Heart left ventricle (tissue), 16 donors: ENCODE data around the gene IRS1. TPM values are rescaled to one million over a fixed set of nuclear protein-coding genes. Genes with fewer than 3 reads are reported as not detected.

Source experiments
- ATAC-seq, 4 donors: fragments of 200-7000 bp; cut with Tn5 transposase; one replicate each; pipeline ENCODE4 v1.9.1; 2020 to 2022; ENCODE audit warnings: moderate library complexity in 4 of 4, mild to moderate bottlenecking in 3 of 4, moderate number of reproducible peaks in 1 of 4
- DNase-seq, 5 donors: peaks; one replicate each; pipeline ENCODE4 v3.0.0-alpha.2; 2020
- H3K27ac ChIP-seq, 12 donors: fragments of 200-600 bp; sonication (generic) in 4 of 12; one replicate each; pipeline versions ENCODE4 v1.5.0 to v1.8.0; 2016 to 2022; ENCODE audit warnings: mild to moderate bottlenecking in 2 of 12
- H3K27me3 ChIP-seq, 9 donors: fragments of 200-600 bp; sonication (generic) in 2 of 9; one replicate each; pipeline versions ENCODE4 v1.5.1 to v1.8.0; 2016 to 2022; ENCODE audit warnings: mild to moderate bottlenecking in 3 of 9
- H3K36me3 ChIP-seq, 9 donors: fragments of 200-600 bp; sonication (generic) in 2 of 9; one replicate each; pipeline versions ENCODE4 v1.5.0 to v1.8.0; 2018 to 2022; ENCODE audit warnings: mild to moderate bottlenecking in 2 of 9
- H3K4me1 ChIP-seq, 12 donors: fragments of 200-600 bp; sonication (generic) in 4 of 12; one replicate each; pipeline versions ENCODE4 v1.5.0 to v1.8.0; 2016 to 2022; ENCODE audit warnings: mild to moderate bottlenecking in 3 of 12
- H3K4me3 ChIP-seq, 12 donors: fragments of 200-600 bp; sonication (generic) in 4 of 12; one replicate each; pipeline versions ENCODE4 v1.5.0 to v1.8.0; 2017 to 2022; ENCODE audit warnings: mild to moderate bottlenecking in 9 of 12, moderate library complexity in 4 of 12
- H3K9me3 ChIP-seq, 12 donors: fragments of 200-600 bp; sonication (generic) in 4 of 12; one replicate each; pipeline versions ENCODE4 v1.5.0 to v1.8.0; 2016 to 2022; ENCODE audit warnings: mild to moderate bottlenecking in 1 of 12
- CTCF ChIP-seq, 12 donors: fragments of 200-600 bp; sonication (generic) in 4 of 12; IDR thresholded peaks; one replicate each; pipeline versions ENCODE4 v1.5.0 to v1.8.0; 2018 to 2022; ENCODE audit warnings: antibody characterized with exemption in 12 of 12, mild to moderate bottlenecking in 5 of 12
- POLR2A ChIP-seq, 2 donors: fragments of 450-650 bp; IDR thresholded peaks; one replicate each; pipeline ENCODE4 v1.6.1; 2017; ENCODE audit warnings: antibody characterized with exemption in 2 of 2, mild to moderate bottlenecking in 2 of 2, moderate library complexity in 2 of 2
- WGBS, 4 donors: extraction: QIAGEN DNeasy Blood & Tissue Kit in 2 of 4; methylation state at CpG; one replicate each; pipeline versions ENCODE4 v1.1.5 to v1.1.7; 2013 to 2018; 5-methylcytosine and 5-hydroxymethylcytosine counted together
- intact Hi-C, 10 donors: fragments of 100-400 bp; cut with DNase I; formaldehyde crosslinking; loops; one replicate each; pipeline versions ENCODE4 v1.11.1 to v1.14.2; 2022
- polyA plus RNA-seq, 2 donors: library from polyadenylated mRNA; stranded (reverse); fragments of 200-250 nt; gene quantifications; one replicate each; pipeline ENCODE4 v1.2.3, GENCODE V29; 2013
- total RNA-seq, 9 donors: library from RNA; depleted of rRNA in 2 of 9; stranded (reverse); fragments of >200 nt in 2 of 9; fragmentation: NEBNext Ultra II Directional in 3 of 9; extraction: Animal tissue kit (Norgen Biotek cat#: 25700) in 3 of 9; gene quantifications; one replicate each; pipeline versions ENCODE4 v1.1.0 to v1.2.4, GENCODE V29; 2016 to 2023
- donor health status: ischemic (EF 13 %, LVEDD 7.1; RV severe dilation, severe dysfunction).
- donor health status: healthy with polysubstance abuse.
- donor health status: DM: no; HTN: yes; CAD: no.
- donor health status: DM: no; HTN: no; CAD: no.
- donor health status: ischemic (EF 25% LVEDD 6.9; RV normal size, moderate dysfunction).
- donor health status: ischemic (EF 25% LVEDD 5.7; RV mildly dilated, moderate dysfunction).
- donor health status: healthy.
- donor health status: DM: yes; HTN: yes; CAD: no.
- donor health status: ischemic (EF 35%, LVEDD 5.7; RV mildly dilated, moderate dysfunction).
- donor health status: nonischemic (EF 11% LVEDD 7.7; RV severe dilation, severe dysfunction).
- donor health status: DM: yes; HTN: yes; CAD: no.
- donor health status: PGD.
- donor health status: ischemic (EF 29% LVEDD 5.4; RV normal size, mild dysfunction).
- donor health status: nonischemic (EF 23%, LVEDD 6.1; RV moderate dilation, normal function).

Gene IRS1
- total and polyA plus RNA-seq, 11 donors: 5.0 to 45.8 (median 15.7) TPM

- H3K9me3 ChIP-seq: peaks cover 0 to 6% (median 0%) of the 10 kb centered on the region in 12 donors
- intact Hi-C loops: no loop called here
- H3K36me3 ChIP-seq: no peaks in the 10 kb centered on the region
- DNase-seq (no peak), ATAC-seq (no peak)
- 76 to 86% (median 79%) methylated on average over 4 of the region's 4 CpGs for WGBS, 4 donors
- no peak for TF ChIP-seq CTCF (IDR thresholded peaks at IDR 0.05)
- no peak for TF ChIP-seq POLR2A (IDR thresholded peaks at IDR 0.05)
- no peak overlapping the region for H3K4me3 ChIP-seq
- peaks cover 0 to 14% (median 2%) of the 10 kb centered on the region in 12 donors for H3K4me1 ChIP-seq
- H3K27ac ChIP-seq: peak overlapping the region in 1 of 12 donors; percentile 12
- no peaks in the 10 kb centered on the region for H3K27me3 ChIP-seq
These were observed 115.1 kb downstream of the IRS1 start for GRCh38 chr2:226684563-226684959.

GRCh38 chr2:226683944-226684562, 115.6 kb downstream of the IRS1 start:
- H3K36me3 ChIP-seq: no peaks in the 10 kb centered on the region
- ATAC-seq: peak; percentile 81 to 93 (median 90)
- intact Hi-C loops: no loop called here
- no peak for DNase-seq
- WGBS, 4 donors: 76 to 100% (median 94%) methylated on average over 1 of the region's 1 CpG
- no peaks in the 10 kb centered on the region for H3K27me3 ChIP-seq
- H3K9me3 ChIP-seq: peaks cover 0 to 6% (median 0%) of the 10 kb centered on the region in 12 donors
- H3K4me3 ChIP-seq: no peak overlapping the region
- peaks cover 0 to 13% (median 2%) of the 10 kb centered on the region in 12 donors for H3K4me1 ChIP-seq
- TF ChIP-seq POLR2A (IDR thresholded peaks at IDR 0.05): no peak
- no peak for TF ChIP-seq CTCF (IDR thresholded peaks at IDR 0.05)
- peak overlapping the region in 1 of 12 donors; percentile 12 for H3K27ac ChIP-seq

GRCh38 chr2:226683196-226683595, 116.4 kb downstream of the IRS1 start:
- Histone ChIP-seq H3K4me3 (no peak overlapping the region), H3K27me3 (no peaks in the 10 kb centered on the region), H3K36me3 (no peaks in the 10 kb centered on the region), H3K4me1 (peaks cover 0 to 13% (median 3%) of the 10 kb centered on the region in 12 donors), H3K9me3 (peaks cover 0 to 3% (median 0%) of the 10 kb centered on the region in 12 donors), H3K27ac (no peak overlapping the region)
- 86 to 91% (median 88%) methylated on average over 2 of the region's 2 CpGs for WGBS, 4 donors
- DNase-seq (no peak), ATAC-seq (no peak)
- no peak for TF ChIP-seq CTCF (IDR thresholded peaks at IDR 0.05)
- no peak for TF ChIP-seq POLR2A (IDR thresholded peaks at IDR 0.05)
- intact Hi-C loops: no loop called here

Other genes starting within 250 kb of the IRS1 start
- 10 to 100 TPM; 12.5 to 44.5 (median 33.2) TPM for gene RHBDD1, start 36.2 kb upstream of the IRS1 start, total RNA-seq
- gene RHBDD1, start 36.2 kb upstream of the IRS1 start, polyA plus RNA-seq: 10 to 100 TPM in 1 of 2 donors, 1 to 10 TPM in 1; 4.7 to 13.4 TPM